Medulla oblongata (tissue), 1 donor: Measurements from ENCODE around the gene TMEM176B.
"Not testable (repeated sequence)": the region's sequence is repeated elsewhere in the genome, so short reads cannot be mapped to it uniquely, and the experiment has no call there.

Experiments
- DNase-seq: peaks from one replicate; pipeline ENCODE4 v3.0.0-alpha.2; 2015; ENCODE audit errors: extremely low spot score

The TMEM176B gene

GRCh38 chr7:150790416-150791075, 9.6 kb downstream of the TMEM176B start:
- no peak for DNase-seq

GRCh38 chr7:150788474-150789269, 11.5 kb downstream of the TMEM176B start:
- no peak for DNase-seq

- peak; percentile 82 for DNase-seq
Observed at GRCh38 chr7:150787321-150788281, 12.6 kb downstream of the TMEM176B start.

GRCh38 chr7:150784954-150785353, 15.2 kb downstream of the TMEM176B start:
- no peak for DNase-seq

DNA sequence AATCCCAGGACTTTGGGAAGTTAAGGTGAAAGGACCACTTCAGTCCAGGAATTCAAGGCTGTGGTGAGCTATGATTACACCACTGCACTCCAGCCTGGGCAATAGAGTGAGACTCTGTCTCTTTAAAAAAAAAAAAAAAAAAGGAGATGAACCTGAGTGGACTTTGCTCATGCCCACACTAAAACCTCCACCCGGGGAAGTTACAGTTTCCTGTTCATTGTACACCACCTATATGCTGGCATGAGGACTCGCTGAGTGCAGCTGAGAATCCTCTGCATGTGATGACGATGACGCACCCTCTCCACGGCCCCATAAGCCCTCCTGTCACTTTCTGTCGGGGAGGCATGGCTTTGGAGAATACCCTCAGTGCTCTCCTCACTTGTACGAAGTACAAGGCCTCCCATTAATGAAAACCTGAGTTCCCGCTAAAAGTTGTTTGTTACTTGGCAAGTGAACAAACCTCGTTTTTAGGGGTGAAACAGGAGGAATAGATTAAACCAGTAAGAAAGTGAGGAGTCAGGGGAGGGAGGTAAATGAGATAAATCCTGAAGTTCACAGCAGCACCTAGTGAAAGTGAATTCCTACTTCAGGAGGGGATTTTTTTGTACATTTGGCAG, 15.9 kb downstream of the TMEM176B start:
- DNase-seq: peak; percentile 25

GRCh38 chr7:150781961-150782360, 18.2 kb downstream of the TMEM176B start:
- DNase-seq: no peak

DNA sequence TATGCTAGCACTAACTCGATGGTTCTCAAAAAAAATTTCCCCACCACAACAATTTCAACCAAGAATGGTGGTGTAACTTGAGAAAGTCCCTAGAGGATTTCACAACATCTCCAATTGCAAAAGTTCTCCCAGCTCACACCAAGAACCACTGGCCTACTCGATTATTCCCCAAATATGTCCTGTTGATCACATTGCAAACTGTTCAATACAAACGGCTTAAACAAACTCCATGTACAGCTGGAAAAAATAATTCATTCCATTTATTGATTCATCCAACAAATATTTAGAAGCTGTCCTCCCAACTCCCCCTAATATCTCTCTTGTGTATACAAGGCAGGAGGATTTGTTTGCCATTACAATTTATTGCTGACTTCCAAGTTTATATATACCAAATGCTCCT, 19.1 kb downstream of the TMEM176B start:
- DNase-seq: peak; percentile 54

- DNase-seq: no peak
Observed at GRCh38 chr7:150780292-150780691, 19.9 kb downstream of the TMEM176B start.

DNA sequence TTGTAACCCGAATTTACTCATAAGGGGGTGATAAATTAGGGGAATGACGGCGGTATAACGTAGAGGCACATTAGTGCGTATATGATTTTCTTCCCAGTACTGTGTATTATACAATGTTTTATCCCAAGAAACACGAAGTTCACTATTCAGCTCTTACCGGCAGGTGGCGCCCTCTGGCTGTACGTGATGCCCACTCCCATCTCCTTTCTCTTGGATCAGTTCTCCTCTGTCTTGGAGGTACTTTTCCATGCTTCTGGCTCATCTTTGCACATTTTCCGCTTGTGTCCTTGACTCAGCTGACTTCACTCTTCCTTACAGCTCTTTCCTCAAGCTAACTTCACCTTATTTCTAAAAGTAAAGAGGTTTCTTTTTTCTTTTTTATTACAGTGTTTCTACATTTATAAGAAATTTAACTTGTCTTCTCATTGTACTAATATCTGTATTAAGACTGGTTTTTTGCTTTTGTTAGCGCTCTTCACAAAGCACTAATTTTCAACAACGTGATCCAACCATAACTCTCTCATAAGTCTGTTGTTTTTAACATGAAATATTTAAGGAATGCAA, 21.3 kb downstream of the TMEM176B start:
- peak; percentile 89 for DNase-seq

- no peak for DNase-seq
Observed at GRCh38 chr7:150778014-150778737, 22.0 kb downstream of the TMEM176B start.

DNA sequence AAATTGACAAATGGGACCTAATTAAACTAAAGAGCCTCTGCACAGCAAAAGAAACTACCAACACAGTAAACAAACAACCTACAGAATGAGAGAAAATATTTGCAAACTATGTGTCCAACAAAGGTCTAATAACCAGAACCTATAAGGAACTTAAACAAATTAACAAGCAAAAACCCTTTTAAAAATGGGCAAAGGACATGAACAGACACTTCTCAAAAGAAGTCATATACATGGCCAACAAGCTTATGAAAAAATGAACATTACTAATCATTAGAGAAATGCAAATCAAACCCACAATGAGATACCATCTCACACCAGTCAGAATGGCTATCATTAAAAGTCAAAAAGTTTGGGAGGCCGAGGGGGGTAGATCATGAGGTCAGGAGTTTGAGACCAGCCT, 26.0 kb downstream of the TMEM176B start:
- not testable (repeated sequence) for DNase-seq

DNA sequence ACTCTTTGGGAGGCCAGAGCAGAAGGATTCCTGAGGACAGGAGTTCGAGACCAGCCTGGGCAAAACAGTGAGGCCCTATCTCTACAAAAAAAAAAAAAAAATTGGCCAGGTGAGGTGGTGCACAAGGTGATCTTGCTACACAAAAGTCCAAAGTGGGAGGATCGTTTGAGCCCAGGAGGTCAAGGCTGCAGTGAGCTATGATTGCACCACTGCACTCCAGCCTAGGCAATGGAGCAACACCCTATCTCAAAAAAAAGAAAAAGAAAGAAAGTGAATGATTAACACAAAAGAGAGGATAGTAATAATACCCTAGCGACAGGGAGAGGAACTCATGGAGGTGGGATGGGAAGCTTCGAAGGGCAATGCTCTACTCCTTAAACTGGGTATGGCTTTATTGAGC, 30.4 kb downstream of the TMEM176B start:
- no peak for DNase-seq

DNA sequence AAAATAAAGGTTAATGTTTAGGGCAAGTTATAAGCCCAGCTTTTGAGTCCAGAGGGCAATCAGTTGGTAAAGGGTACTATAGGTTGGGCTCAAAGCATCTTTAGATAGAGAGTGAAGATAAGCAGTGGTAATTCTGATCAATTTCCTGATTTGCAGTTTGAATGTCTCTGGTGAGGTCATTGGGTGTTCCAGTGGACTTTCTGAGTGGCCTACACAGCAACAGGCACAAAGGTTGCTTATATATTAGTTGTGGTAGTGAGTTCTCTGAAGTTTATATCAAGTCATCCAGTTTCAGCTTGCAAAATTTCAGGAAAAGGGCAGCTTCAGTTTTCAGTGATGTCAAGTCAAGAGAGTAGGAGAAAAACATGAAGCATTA, 33.8 kb downstream of the TMEM176B start:
- DNase-seq: no peak

DNA sequence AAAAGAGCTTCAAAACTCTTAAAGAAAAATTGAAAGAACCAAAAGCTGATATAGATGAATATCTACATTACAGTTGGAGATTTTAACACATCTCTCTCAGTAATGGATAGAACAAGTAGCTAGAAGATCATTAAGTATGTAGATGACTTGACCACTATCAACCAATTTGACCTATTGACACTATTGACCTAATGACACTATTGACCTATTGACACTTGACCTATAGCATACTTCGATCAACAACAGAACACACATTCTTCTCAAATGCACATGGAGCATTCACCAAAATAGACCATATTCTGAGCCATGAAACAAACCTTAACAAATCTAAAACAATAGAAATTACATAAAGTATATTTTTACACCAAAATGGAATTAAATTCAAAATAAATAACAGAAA, 40.7 kb downstream of the TMEM176B start:
- no peak for DNase-seq

GRCh38 chr7:150756858-150757257, 43.3 kb downstream of the TMEM176B start:
- peak; percentile 68 for DNase-seq

DNA sequence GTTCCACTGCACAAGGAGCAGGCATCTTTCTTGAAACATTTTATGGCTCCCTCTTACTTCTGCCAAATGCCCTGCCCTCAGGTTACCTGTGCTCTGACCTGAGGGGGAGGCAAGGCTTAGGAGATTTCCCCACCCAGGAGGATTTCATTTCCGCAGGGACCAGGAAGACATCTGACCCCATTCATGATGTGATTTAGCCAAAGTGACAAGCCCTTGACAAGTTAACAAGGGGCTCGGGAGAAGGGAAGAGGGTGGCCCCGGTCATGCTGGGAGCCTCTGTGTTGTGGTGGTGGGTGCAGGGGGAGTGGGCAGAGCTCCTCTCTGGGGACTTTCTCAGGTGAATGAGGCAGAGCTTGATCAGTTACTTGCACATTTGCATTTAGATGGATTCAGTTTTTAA, 44.0 kb downstream of the TMEM176B start:
- no peak for DNase-seq

DNA sequence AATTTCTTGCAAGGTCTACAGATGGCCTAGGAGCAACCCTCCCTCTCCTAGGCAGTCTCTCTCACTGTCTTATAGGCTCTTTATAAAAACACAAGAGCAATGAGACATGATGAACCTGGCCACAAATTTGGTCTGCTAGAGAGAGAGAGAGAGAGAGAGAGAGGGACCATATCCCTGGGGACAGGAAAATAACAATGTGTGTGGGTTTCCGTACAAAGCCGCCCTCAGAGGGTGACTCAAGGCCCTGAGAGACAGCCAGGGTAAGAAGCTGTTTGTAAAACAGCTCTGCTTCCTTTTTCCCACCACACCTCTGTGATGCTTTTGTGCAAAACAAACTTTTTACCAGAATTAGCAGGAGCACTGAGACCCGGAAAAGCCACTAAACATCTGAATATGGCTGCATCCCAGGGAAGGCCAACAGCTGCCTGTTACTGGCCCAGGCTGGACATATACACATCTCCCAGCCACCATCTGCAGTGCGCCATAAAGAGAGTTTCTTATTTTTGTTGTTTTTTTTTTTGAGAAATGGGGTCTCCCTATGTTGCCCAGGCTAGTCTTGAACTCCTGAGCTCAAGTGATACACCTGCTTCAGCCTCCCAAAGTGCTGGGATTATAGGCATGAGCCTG, 44.6 kb downstream of the TMEM176B start:
- no peak for DNase-seq

- no peak for DNase-seq
Observed at GRCh38 chr7:150754951-150755350, 45.2 kb downstream of the TMEM176B start.

DNA sequence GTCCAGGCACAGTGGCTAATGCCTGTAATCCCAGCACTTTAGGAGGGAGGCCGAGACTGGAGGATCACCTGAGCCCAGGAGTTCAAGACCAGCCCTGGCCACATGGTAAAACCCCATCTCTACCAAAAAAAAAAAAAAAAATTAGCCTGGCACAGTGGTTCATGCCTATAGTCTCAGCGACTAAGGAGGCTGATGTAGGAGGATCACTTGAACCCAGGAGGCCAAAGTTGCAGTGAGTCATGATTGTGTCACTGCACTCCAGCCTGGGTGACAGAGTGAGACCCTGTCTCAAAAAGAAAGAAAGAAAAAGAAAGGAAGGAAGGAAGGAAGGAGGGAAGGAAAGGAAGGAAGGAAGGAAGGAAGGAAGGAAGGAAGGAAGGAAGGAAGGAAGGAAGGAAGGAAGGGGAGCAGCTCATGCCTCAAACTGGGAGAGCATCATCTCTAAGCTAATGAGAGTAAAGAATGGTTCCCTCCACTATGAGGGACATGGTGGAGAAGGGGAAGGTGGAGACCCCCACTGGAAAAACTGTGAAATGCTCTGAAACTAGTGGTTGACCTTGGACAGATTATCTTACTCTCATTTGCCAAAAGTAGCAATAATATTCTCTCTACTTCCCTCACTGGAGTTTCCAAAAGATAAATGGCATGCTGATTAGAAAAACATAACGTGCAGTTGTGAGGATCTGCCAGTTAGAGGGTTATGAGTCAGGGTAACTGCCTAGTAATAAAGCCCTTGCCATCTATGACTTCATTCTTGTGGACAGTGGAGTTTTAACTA, 46.1 kb downstream of the TMEM176B start:
- DNase-seq: no peak
